ENCODE results near the gene PGC.

Gene PGC

GRCh38 chr6:41702089-41702745 lies 45.0 kb downstream of the PGC start:
- TF ChIP-seq GATA3 (IDR thresholded peaks at IDR 0.05; ENCODE audit: low read depth, low read length) (no peak), GATA2 (IDR thresholded peaks at IDR 0.05; ENCODE audit: low read depth, low read length) (no peak)

GRCh38 chr6:41700463-41701347 lies 46.5 kb downstream of the PGC start:
- TF ChIP-seq GATA3 (IDR thresholded peaks at IDR 0.05; ENCODE audit: low read depth, low read length) (no peak), GATA2 (IDR thresholded peaks at IDR 0.05; ENCODE audit: low read depth, low read length) (no peak)

- TF ChIP-seq GATA3 (IDR thresholded peaks at IDR 0.05; ENCODE audit: low read depth, low read length) (no peak), GATA2 (IDR thresholded peaks at IDR 0.05; ENCODE audit: low read depth, low read length) (no peak)
Measured at GRCh38 chr6:41699063-41699462, 48.1 kb downstream of the PGC start.

GRCh38 chr6:41697861-41698781 lies 49.1 kb downstream of the PGC start:
- TF ChIP-seq GATA3 (IDR thresholded peaks at IDR 0.05; ENCODE audit: low read depth, low read length) (no peak), GATA2 (IDR thresholded peaks at IDR 0.05; ENCODE audit: low read depth, low read length) (no peak)

GRCh38 chr6:41696788-41697187 lies 50.4 kb downstream of the PGC start:
- TF ChIP-seq GATA3 (IDR thresholded peaks at IDR 0.05; ENCODE audit: low read depth, low read length), result no peak
- TF ChIP-seq GATA2 (IDR thresholded peaks at IDR 0.05; ENCODE audit: low read depth, low read length), result no peak

GRCh38 chr6:41695825-41696224 lies 51.4 kb downstream of the PGC start:
- TF ChIP-seq GATA2 (IDR thresholded peaks at IDR 0.05; ENCODE audit: low read depth, low read length), result no peak
- TF ChIP-seq GATA3 (IDR thresholded peaks at IDR 0.05; ENCODE audit: low read depth, low read length), result no peak

GRCh38 chr6:41694815-41695526 lies 52.2 kb downstream of the PGC start:
- TF ChIP-seq GATA2 (IDR thresholded peaks at IDR 0.05; ENCODE audit: low read depth, low read length) (no peak), GATA3 (IDR thresholded peaks at IDR 0.05; ENCODE audit: low read depth, low read length) (no peak)

- TF ChIP-seq GATA2 (IDR thresholded peaks at IDR 0.05; ENCODE audit: low read depth, low read length) (no peak), GATA3 (IDR thresholded peaks at IDR 0.05; ENCODE audit: low read depth, low read length) (no peak)
Measured at GRCh38 chr6:41693281-41694240, 53.6 kb downstream of the PGC start.

GRCh38 chr6:41692730-41693129 lies 54.5 kb downstream of the PGC start:
- TF ChIP-seq GATA2 (IDR thresholded peaks at IDR 0.05; ENCODE audit: low read depth, low read length) (no peak), GATA3 (IDR thresholded peaks at IDR 0.05; ENCODE audit: low read depth, low read length) (no peak)

GRCh38 chr6:41692080-41692675 lies 55.0 kb downstream of the PGC start:
- TF ChIP-seq GATA3 (IDR thresholded peaks at IDR 0.05; ENCODE audit: low read depth, low read length) (no peak), GATA2 (IDR thresholded peaks at IDR 0.05; ENCODE audit: low read depth, low read length) (no peak)

GRCh38 chr6:41691426-41692079 lies 55.6 kb downstream of the PGC start:
- no peak for TF ChIP-seq GATA3 (IDR thresholded peaks at IDR 0.05; ENCODE audit: low read depth, low read length)
- no peak for TF ChIP-seq GATA2 (IDR thresholded peaks at IDR 0.05; ENCODE audit: low read depth, low read length)

Measured in SH-SY5Y (cell line).